Neural progenitor cell (in vitro differentiated cells): ENCODE measurements around the gene AVEN.

Experiments used
- EZH2phosphoT487 ChIP-seq: fragments of 200-600 bp; sonication (generic); IDR thresholded peaks from 2 replicates; pipeline ENCODE4 v1.6.1; 2017; ENCODE audit warnings: antibody characterized with exemption
- TF ChIP-seq, protein P1 (sequence below): fragments of 200-600 bp; sonication (generic); IDR thresholded peaks from 2 replicates; pipeline ENCODE4 v1.5.1; 2017; ENCODE audit warnings: antibody characterized with exemption, mild to moderate bottlenecking

- TF ChIP-seq, protein P1, sequence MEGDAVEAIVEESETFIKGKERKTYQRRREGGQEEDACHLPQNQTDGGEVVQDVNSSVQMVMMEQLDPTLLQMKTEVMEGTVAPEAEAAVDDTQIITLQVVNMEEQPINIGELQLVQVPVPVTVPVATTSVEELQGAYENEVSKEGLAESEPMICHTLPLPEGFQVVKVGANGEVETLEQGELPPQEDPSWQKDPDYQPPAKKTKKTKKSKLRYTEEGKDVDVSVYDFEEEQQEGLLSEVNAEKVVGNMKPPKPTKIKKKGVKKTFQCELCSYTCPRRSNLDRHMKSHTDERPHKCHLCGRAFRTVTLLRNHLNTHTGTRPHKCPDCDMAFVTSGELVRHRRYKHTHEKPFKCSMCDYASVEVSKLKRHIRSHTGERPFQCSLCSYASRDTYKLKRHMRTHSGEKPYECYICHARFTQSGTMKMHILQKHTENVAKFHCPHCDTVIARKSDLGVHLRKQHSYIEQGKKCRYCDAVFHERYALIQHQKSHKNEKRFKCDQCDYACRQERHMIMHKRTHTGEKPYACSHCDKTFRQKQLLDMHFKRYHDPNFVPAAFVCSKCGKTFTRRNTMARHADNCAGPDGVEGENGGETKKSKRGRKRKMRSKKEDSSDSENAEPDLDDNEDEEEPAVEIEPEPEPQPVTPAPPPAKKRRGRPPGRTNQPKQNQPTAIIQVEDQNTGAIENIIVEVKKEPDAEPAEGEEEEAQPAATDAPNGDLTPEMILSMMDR, result no peak
- no peak for TF ChIP-seq EZH2phosphoT487
Measured at GRCh38 chr15:34010921-34011320, 28.1 kb downstream of the AVEN start.
